ENCODE data around the gene XPNPEP2. TPM values are rescaled to one million over a fixed set of nuclear protein-coding genes. Genes with fewer than 3 reads are reported as not detected.

Gene XPNPEP2
- polyA plus RNA-seq, 3 donors, result 0.19 TPM; not detected in 2

DNA sequence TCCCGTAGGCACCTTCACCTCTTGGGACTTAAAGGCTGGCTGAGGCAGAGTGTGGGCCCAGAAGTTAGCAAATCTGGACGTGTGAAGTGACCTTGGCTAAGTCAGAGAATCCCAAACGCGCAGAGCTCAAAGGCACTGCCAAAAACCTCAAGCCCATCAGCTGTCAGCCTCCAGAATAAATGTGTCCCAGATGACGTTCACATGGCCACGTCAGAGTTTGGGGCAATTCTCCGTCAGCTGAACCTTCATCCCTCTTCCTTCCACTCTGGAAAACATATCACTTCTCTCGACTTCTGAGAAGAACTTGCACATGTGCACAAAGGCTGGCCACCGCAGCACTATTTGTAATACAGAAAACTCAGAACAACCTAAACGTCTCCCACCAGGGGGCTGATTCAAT lies 48.3 kb upstream of the XPNPEP2 start:
- no peak overlapping the region for H3K4me3 ChIP-seq (replicated peaks in 1 of 3; ENCODE audit: low read depth in 2 of 3, low read length in 3 of 3)
- H3K27me3 ChIP-seq (ENCODE audit: control insufficient read depth in 2 of 2, insufficient read depth in 2 of 2, low read length in 2 of 2), result no peaks in the 10 kb centered on the region
- DNase-seq, result no peak
- H3K36me3 ChIP-seq (replicated peaks in 1 of 2; ENCODE audit: control insufficient read depth in 1 of 2, insufficient read depth in 2 of 2, low read length in 2 of 2), result no peaks in the 10 kb centered on the region
- H4K20me1 ChIP-seq (ENCODE audit: insufficient read depth, low read length), result no peaks in the 10 kb centered on the region
- WGBS (ENCODE audit: insufficient coverage), result 87% methylated on average over 4 of the region's 10 CpGs
- H3K27ac Mint-ChIP-seq, result no peak overlapping the region
- H3K4me1 ChIP-seq (ENCODE audit: control insufficient read depth in 1 of 2, insufficient read depth in 2 of 2, low read length in 2 of 2), result no peaks in the 10 kb centered on the region
- H3K4me2 ChIP-seq (replicated peaks; ENCODE audit: extremely low read depth, low read length, poor library complexity, severe bottlenecking), result no peak overlapping the region
- H3K36me3 Mint-ChIP-seq, result no peaks in the 10 kb centered on the region
- TF ChIP-seq, protein P1, sequence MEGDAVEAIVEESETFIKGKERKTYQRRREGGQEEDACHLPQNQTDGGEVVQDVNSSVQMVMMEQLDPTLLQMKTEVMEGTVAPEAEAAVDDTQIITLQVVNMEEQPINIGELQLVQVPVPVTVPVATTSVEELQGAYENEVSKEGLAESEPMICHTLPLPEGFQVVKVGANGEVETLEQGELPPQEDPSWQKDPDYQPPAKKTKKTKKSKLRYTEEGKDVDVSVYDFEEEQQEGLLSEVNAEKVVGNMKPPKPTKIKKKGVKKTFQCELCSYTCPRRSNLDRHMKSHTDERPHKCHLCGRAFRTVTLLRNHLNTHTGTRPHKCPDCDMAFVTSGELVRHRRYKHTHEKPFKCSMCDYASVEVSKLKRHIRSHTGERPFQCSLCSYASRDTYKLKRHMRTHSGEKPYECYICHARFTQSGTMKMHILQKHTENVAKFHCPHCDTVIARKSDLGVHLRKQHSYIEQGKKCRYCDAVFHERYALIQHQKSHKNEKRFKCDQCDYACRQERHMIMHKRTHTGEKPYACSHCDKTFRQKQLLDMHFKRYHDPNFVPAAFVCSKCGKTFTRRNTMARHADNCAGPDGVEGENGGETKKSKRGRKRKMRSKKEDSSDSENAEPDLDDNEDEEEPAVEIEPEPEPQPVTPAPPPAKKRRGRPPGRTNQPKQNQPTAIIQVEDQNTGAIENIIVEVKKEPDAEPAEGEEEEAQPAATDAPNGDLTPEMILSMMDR (IDR thresholded peaks at IDR 0.05), result no peak
- H3K27ac ChIP-seq (ENCODE audit: low read depth in 1 of 2, low read length in 2 of 2), result no peak overlapping the region
- intact Hi-C loops (cut with micrococcal nuclease), result no loop called here
- H3K79me2 ChIP-seq (ENCODE audit: insufficient read depth, low read length), result no peaks in the 10 kb centered on the region
- no peaks in the 10 kb centered on the region for H3K9me3 Mint-ChIP-seq
- H3K4me1 Mint-ChIP-seq, result peaks cover 4% of the 10 kb centered on the region
- H3K4me3 Mint-ChIP-seq, result no peak overlapping the region
- no peak overlapping the region for H2AFZ ChIP-seq (ENCODE audit: insufficient read depth, low read depth, low read length, poor library complexity, severe bottlenecking)
- no peak overlapping the region for H3K9ac ChIP-seq (ENCODE audit: insufficient read depth, low read length, poor library complexity, severe bottlenecking)
- H3K9me3 ChIP-seq (replicated peaks in 1 of 2; ENCODE audit: control insufficient read depth in 1 of 2, insufficient read depth in 1 of 2, low read length in 2 of 2), result no peaks in the 10 kb centered on the region
- peaks cover 0 to 2% (median 0%) of the 10 kb centered on the region in 3 donors for H3K27me3 Mint-ChIP-seq (ENCODE audit: low read depth in 3 of 3)

DNA sequence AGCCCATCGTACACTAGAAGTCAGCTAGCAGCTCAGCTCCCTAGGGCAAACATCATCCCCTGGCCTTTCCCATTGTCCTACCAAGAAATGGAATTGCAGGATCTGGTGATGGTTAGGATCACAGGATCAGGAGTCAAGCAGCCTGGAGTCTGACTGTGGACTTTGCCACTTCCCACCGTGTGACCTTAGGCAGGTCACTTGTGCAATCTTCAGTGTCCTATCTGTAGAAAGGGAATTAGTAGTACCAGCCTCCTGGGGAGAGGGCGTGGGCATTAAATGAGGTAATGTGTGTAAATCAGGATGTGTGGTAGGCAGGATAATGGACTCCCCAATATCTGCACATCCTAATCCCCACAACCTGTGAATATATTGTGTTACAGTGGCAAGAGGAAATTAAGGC lies 45.4 kb upstream of the XPNPEP2 start:
- H3K27me3 Mint-ChIP-seq (ENCODE audit: low read depth in 3 of 3), result peaks cover 0 to 4% (median 1%) of the 10 kb centered on the region in 3 donors
- intact Hi-C loops (cut with micrococcal nuclease), result no loop called here
- TF ChIP-seq, protein P1 (IDR thresholded peaks at IDR 0.05), result no peak
- no peak overlapping the region for H3K27ac ChIP-seq (ENCODE audit: low read depth in 1 of 2, low read length in 2 of 2)
- no peak overlapping the region for H3K4me3 Mint-ChIP-seq
- no peaks in the 10 kb centered on the region for H3K27me3 ChIP-seq (ENCODE audit: control insufficient read depth in 2 of 2, insufficient read depth in 2 of 2, low read length in 2 of 2)
- no peak overlapping the region for H2AFZ ChIP-seq (ENCODE audit: insufficient read depth, low read depth, low read length, poor library complexity, severe bottlenecking)
- H3K36me3 ChIP-seq (replicated peaks in 1 of 2; ENCODE audit: control insufficient read depth in 1 of 2, insufficient read depth in 2 of 2, low read length in 2 of 2), result no peaks in the 10 kb centered on the region
- H3K79me2 ChIP-seq (ENCODE audit: insufficient read depth, low read length), result no peaks in the 10 kb centered on the region
- no peaks in the 10 kb centered on the region for H3K9me3 Mint-ChIP-seq
- no peaks in the 10 kb centered on the region for H3K36me3 Mint-ChIP-seq
- no peak overlapping the region for H3K9ac ChIP-seq (ENCODE audit: insufficient read depth, low read length, poor library complexity, severe bottlenecking)
- no peak for DNase-seq
- H3K4me2 ChIP-seq (replicated peaks; ENCODE audit: extremely low read depth, low read length, poor library complexity, severe bottlenecking), result no peak overlapping the region
- no peaks in the 10 kb centered on the region for H3K4me1 ChIP-seq (ENCODE audit: control insufficient read depth in 1 of 2, insufficient read depth in 2 of 2, low read length in 2 of 2)
- H4K20me1 ChIP-seq (ENCODE audit: insufficient read depth, low read length), result no peaks in the 10 kb centered on the region
- H3K4me3 ChIP-seq (replicated peaks in 1 of 3; ENCODE audit: low read depth in 2 of 3, low read length in 3 of 3), result no peak overlapping the region
- no peaks in the 10 kb centered on the region for H3K9me3 ChIP-seq (replicated peaks in 1 of 2; ENCODE audit: control insufficient read depth in 1 of 2, insufficient read depth in 1 of 2, low read length in 2 of 2)
- H3K27ac Mint-ChIP-seq, result peak overlapping the region in 1 of 7 donors; percentile 9
- H3K4me1 Mint-ChIP-seq, result peaks cover 4% of the 10 kb centered on the region
- WGBS (ENCODE audit: insufficient coverage), result no CpG with 5 or more reads among the region's 3 CpGs
